ENCODE data around the gene MAPK14.

MAPK14 gene

GRCh38 chr6:36138667-36139066, 111.1 kb downstream of the MAPK14 start:
- no peak for DNase-seq (ENCODE audit: low read depth)

GRCh38 chr6:36139431-36139830, 111.8 kb downstream of the MAPK14 start:
- no peak for DNase-seq (ENCODE audit: low read depth)

DNA sequence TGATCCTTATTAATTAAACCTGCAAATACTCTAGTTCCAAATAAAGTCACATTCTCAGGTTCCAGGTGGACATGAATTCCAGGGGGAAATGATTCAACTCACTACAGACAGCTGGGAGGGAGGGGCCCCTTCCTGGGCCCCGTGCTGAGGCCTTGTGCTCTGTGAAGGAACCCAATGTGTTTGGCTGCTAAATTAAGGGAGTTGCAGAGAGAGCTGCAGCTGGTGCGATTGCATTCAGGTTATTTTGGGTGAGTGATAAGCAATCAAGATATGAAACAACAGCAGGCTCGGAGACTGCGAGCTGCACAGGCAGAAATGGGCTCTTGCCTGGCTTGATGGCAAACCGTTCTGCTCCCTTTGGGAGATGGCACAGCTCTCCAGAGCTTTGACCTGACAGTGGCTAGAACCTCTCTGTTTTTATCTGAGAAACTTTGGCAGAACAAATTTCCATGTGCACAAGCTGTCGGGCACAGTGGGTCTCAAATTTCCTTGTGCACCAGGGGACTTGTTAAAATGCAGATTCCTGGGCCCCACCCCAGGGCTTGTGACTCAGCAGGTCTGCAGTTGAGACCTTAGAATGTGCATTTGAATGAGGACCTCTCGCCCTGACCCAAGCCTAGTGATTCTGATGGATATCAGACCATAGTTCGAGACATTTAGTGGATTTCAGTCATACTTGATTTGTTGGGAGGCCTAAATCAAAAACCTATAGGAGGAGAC, 112.5 kb downstream of the MAPK14 start:
- no peak for DNase-seq (ENCODE audit: low read depth)

DNA sequence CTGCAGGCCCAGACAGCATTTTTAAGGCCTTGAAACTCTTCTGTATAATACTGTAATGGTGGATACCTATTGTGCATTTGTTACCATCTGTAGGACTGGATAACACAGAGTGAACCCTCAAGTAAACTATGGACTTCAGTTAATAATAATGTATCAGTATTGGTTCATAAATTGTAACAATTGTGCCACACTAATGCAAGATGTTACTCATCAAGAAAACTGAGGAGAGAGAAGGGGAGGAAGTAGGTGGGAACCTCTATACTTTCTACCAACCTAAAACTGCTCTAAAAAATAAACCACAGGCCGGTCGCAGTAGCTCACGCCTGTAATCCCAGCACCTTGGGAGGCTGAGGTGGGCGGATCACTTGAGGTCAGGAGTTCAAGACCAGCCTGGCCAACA, 113.5 kb downstream of the MAPK14 start:
- DNase-seq (ENCODE audit: low read depth), result no peak

- DNase-seq (ENCODE audit: low read depth), result no peak
Observed at GRCh38 chr6:36141961-36142360, 114.4 kb downstream of the MAPK14 start.

GRCh38 chr6:36142971-36143838, 115.6 kb downstream of the MAPK14 start:
- no peak for DNase-seq (ENCODE audit: low read depth)

DNA sequence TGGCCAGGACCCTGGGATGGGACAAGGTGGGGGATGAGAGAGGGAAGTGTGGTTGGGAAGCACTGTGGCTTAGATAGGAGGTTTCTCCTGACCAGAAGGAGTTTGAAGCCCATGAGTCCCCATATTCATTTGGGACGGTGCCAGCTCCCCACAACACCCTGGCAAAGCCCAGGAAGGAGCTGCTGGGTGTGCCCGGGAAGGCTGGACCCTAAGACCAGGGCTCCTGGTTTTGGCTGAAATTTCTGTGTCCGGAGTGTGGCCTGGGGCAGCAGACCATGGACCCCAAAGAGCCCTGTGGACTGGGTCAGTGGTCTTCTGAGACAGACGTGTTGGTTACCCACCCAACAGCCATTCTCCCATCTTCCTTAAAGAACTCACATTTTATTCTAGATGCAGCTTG, 117.9 kb downstream of the MAPK14 start:
- DNase-seq (ENCODE audit: low read depth), result no peak

GRCh38 chr6:36147294-36147693, 119.7 kb downstream of the MAPK14 start:
- no peak for DNase-seq (ENCODE audit: low read depth)

DNA sequence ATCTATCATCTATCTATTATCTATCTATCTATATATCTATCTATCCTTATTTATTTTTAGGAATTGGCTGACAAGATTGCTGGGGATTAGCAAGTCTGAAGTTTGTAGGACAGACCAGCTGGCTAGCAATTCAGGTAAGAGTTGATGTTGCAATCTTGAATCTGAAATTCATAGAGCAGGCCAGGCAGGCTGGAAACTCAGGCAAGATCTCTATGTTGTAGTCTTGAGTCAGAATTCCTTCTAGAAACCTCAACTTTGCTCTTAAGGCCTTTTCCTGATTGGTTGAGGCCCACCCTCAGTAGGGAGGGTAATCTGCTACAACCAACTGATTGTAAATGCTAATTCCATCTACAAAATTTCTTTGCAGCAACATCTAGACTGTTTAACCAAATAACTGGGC, 121.9 kb downstream of the MAPK14 start:
- no peak for DNase-seq (ENCODE audit: low read depth)

DNA sequence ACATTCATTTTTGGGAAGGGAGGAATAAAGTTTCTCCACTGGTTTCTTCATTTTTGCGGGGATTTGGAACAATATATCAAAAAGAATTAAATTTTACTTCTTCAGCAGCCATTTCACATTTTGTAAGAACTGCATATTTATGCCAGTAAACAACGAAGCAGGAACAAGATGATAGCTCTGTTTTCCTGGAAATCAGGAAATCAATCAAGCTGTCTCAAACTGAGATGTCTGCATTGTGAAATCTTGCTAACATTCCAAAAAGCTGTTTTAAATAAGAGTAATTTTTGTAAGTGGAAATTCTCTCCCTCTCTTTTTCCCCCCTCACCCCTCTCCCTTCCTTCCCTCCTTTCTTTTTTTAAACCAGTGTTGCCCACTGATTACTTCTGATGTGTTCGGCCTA, 122.7 kb downstream of the MAPK14 start:
- DNase-seq (ENCODE audit: low read depth), result no peak

DNA sequence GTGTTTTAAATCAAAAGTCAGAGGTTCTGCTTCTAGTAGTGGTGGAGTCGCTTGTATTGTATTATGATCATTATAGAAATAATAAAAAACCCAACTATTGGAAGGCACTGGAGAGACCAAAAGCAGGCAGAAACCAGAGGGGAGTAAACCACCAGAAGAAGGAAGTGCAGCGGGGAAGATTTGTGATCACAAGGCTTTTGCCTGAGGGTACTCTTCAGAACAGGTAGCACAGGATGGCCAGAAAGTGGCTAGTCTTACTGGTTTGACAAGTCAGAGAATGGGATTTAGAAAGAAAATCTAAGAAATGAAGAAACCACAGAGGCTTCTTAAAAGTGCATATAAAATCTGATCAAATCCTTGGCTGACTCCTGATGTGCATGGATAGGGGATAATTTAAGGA, 126.7 kb downstream of the MAPK14 start:
- no peak for DNase-seq (ENCODE audit: low read depth)

DNA sequence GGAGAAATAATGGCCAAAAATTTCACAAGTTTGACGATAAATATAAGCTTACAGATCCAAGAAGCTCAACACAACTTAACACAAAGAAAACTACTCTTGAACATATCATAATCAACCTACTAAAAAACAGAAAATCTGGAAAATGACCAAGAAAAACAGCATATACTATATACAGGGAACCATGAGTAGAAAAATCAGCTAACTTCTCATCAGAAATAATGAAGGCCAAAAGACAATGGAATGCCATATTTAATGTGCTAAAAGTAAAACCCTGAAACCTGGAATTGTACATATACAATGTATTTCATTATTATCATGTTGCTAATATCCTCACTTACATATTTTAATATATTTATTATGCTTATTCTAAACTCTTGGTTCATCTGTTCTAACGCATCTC, 128.1 kb downstream of the MAPK14 start:
- DNase-seq (ENCODE audit: low read depth), result no peak

GRCh38 chr6:36160147-36160760, 132.6 kb downstream of the MAPK14 start:
- DNase-seq (ENCODE audit: low read depth), result no peak

Measured in activated gamma-delta T cell treated with anti-CD3 and anti-CD28 coated beads, Interleukin-2, amount 50 U/mL, for 16 hours (primary cell).